Activated CD4-positive, CD25-positive, alpha-beta regulatory T cell treated with anti-CD3 and anti-CD28 coated beads, Interleukin-2, amount 50 U/mL, for 24 hours (primary cell): Measurements from ENCODE around the gene DEFB126.
"Not testable (repeated sequence)": the region's sequence is repeated elsewhere in the genome, so short reads cannot be mapped to it uniquely, and the experiment has no call there.

Source experiments
- ATAC-seq, 2 donors: fragments of 150-1000 bp; cut with Tn5 transposase; one replicate each; pipeline ENCODE4 v1.10.0; 2021; ENCODE audit warnings: mild to moderate bottlenecking in 1 of 2, moderate library complexity in 1 of 2

The DEFB126 gene

DNA sequence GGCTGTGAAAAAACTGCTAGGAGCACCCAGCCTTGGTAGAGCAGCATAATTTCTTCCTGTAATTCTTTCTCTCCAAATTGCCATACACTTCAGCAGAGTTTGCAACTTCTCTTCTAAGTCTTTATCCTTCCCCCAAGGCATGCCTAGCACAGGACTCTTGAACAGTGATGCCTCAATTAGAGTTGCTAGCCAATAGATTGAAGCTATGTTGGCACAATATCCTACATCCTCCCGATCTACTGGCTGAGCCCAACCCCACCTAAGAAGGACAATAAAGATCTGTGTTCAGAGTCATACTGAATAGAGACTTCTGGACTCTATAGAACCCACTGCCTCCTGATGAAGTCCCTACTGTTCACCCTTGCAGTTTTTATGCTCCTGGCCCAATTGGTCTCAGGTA lies at the start of gene DEFB126:
TSS of gene DEFB126 (plus strand) at position 301 of the 400 bp plus-strand sequence. CDS start at position 340, 39 bp downstream.
- no peak for ATAC-seq

GRCh38 chr20:93641-94040 lies 48.7 kb upstream of the DEFB126 start:
- ATAC-seq = no peak

- no peak for ATAC-seq
Observed at GRCh38 chr20:95215-95614, 47.2 kb upstream of the DEFB126 start.

DNA sequence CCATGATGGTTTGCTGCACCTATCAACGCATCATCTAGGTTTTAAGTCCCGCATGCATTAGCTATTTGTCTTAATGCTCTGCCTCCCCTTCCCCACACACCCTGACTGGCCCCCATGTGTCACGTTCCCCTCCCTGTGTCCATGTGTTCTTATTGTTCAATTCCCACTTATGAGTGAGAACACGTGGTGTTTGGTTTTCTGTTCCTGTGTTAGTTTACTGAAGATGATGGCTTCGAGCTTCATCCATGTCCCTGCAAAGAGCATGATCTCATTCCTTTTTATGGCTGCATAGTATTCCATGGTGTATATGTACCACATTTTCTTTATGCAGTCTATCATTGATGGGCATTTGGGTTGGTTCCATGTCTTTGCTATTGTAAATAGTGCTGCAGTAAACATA lies 44.7 kb upstream of the DEFB126 start:
- ATAC-seq = not testable (repeated sequence)

GRCh38 chr20:101975-102374 lies 40.4 kb upstream of the DEFB126 start:
- ATAC-seq = no peak

- no peak for ATAC-seq
Observed at GRCh38 chr20:103456-103855, 38.9 kb upstream of the DEFB126 start.

- ATAC-seq = no peak
Observed at GRCh38 chr20:112396-112795, 30.0 kb upstream of the DEFB126 start.

DNA sequence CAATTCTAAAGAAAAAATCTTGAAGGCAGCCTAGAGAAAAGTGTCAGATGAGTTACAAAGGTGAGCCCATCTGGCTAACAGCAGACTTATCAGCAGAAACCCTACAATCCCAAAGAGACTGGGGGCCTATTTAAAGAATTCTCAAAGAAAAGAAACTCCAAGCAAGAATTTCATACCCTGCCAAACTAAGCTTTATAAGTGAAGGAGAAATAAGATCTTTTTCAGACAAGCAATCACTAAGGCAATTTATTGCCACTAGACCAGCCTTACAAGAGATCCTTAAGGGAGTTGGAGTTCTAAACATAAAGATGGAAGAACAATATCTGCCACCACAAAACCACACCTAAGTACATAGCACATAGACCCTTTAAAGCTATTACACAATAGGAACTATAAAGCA lies 24.9 kb upstream of the DEFB126 start:
- no peak for ATAC-seq

DNA sequence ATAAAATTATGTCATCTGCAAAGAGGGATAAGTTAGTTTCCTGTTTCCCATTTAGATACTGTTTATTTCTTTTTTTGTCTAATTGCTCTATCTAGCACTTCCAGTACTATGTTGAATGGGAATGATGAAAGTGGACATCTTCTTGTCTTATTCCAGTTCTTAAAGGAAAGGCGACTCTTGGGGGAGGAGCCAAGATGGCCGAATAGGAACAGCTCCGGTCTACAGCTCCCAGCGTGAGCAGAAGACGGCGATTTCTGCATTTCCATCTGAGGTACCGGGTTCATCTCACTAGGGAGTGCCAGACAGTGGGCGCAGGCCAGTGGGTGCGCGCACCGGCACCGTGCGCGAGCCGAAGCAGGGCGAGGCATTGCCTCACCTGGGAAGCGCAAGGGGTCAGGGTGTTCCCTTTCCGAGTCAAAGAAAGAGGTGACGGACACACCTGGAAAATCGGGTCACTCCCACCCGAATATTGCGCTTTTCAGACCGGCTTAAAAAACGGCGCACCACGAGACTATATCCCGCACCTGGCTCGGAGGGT lies 12.5 kb upstream of the DEFB126 start:
- not testable (repeated sequence) for ATAC-seq

GRCh38 chr20:137668-138490 lies 4.5 kb upstream of the DEFB126 start:
- no peak for ATAC-seq

- ATAC-seq = no peak
Observed at GRCh38 chr20:145877-146276, 3.5 kb downstream of the DEFB126 start.

DNA sequence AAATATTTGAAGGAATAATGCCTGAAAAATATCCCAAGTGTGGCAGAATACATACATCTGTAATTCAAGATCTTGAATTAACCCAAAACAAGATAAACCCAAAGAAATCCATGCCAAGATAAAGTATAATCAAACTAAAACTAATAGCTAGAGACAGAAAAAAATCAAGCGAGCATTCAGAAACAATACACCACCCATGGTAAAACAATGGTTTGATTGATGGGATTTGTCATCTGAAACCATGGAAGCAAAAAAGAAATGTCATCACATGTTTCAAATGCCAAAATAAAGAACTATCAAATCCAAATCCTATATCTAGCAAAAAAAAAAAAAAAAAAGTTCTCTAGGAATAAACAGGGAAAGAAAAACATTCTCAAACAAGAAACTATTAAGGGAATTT lies 9.7 kb downstream of the DEFB126 start:
- no peak for ATAC-seq

- no peak for ATAC-seq
Observed at GRCh38 chr20:157154-157553, 14.8 kb downstream of the DEFB126 start, which contains the start of gene DEFB127. Gene DEFB127, plus strand, starts transcription at chr20:157454. Its CDS starts 91 bp downstream, at chr20:157545.

DNA sequence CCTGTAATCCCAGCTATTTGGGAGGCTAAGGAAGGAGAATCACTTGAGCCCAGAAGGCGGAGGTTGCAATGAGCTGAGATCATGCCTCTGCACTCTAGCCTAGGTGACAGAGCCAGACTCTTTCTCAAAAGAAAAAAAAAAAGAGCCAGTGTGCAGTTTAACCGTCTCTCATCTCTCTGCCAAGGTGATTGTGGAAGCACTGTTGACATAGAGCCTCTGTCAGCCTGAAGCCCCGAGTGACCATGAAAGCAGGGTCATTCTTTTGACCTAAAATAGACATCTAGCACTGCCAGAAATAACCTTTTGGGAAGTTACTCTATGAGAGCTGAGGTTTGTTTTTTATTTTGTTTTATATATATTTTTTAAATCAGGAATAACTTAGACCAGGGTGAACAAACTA lies 22.2 kb downstream of the DEFB126 start:
- ATAC-seq = no peak

DNA sequence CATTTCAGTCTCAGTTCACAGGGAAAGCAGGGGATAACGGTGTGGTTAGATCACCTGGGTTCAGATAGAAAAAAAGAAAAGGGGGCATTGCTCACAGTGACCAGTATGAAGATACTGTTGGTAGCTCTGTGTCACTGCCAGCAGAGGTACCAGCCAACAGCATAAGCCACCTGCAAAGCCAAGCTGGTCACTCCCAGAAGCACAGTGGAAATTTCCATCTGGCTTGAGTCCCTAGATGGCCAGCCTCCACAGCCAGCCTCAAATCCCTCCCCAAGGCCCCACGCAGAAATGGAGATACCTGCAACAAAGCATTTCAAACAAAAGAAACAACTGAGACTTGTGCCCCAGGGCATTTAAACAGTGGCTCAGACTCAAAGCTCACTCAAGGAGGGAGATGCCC lies 26.5 kb downstream of the DEFB126 start:
- ATAC-seq = no peak

DNA sequence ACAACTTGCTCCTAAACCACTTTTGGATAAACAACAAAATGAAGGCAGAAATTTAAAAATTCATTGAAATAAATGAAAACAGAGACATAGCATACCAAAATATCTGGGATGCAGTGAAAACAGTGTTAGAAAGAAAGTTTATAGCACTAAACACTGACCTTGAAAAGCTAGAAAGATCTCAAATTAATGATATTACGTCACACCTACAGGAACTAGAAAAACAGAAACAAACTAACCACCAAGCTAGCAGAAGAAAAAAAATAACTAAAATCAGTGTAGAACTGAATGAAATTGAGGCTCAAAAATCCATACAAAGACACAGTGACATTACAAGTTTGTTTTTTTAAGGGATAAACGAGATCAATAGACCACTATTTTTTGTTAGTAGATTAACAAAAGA lies 41.9 kb downstream of the DEFB126 start:
- ATAC-seq = no peak

DNA sequence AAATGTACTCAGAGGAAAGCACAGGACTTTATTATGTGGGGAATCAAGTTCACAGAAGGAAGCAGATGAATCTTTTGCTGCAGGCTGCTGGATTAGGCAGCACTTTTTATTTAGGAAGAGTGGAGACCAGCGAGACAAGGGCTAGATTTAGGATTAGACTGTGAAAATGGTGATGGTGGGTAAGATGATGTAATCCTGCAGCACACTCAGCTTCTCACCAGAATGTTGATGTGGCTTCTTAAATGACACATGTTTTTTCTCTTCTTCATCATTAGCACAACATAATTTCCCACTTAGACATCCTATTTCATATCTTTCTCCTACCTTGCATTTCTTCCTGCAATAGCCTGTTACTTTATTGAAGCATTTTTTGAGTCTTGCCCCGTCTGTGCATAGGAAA lies 45.3 kb downstream of the DEFB126 start:
- no peak for ATAC-seq

- ATAC-seq = no peak
Observed at GRCh38 chr20:189611-190010, 47.2 kb downstream of the DEFB126 start, which contains the start of gene DEFB128. Gene DEFB128, minus strand, starts transcription at chr20:189711. Its CDS starts 88 bp downstream, at chr20:189623.
